ENCODE results near the gene OPRD1.

OPRD1 gene

DNA sequence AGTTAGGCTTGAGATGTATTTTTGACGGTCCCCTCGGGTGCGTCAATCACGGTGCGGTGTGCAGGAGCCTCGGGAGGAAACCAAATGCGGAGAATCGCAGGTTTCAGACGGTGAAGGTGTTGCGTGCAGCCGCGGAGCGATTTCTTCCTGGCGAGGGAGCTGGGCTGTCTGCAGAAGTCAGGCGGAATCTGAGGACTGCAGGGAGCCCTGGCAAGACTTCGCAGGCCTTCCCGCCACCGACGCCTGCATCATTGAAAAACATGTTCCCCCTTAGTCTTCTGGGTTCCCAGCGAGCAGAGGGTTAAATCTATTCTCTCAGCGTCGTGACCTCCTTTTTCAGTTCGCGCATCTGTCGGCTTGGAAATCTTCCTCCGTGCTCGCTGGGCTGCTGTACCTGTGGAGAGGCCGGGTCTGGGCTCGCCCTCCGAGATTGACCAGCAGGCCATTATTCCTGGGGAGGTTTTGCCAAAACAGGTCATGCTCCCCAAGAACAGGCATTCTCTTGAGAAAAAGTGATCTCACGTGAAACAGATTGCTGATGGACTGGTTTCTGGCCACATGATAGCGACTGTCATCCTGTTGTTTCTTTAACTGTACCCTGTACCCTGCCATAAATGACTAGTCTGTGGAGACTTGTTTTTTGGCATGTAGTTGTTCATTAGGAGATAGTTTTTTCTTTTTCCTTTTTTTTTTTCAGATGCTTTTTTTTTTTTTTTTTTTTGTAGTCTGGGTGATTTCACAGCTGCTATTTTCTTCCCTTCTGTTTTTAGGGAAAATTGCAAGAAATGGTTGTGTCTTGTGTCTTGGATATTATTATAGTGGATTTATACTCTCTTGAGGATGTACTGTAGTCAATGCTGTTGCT, 103.3 kb downstream of the OPRD1 start:
- no peak for DNase-seq

DNA sequence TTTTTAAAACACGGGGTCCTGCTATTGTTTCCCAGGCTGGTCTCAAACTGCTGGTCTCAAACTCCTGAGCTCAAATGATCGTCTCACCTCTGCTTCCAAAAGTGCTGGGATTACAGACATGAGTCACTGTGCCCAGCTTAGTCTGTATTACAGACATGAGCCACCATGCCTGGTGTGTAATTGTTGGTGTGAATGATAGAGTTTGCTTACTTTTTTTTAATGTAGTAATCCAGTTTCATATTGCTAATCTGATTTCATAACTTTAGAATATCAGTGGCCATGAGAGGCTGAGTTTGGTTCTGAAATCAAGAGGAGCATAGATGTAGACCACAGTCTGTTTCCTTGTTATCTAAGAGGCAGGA, 105.8 kb downstream of the OPRD1 start:
- DNase-seq: no peak
